GM18499 (cell line): ENCODE measurements around the gene DRD5.
"Not testable (repeated sequence)": the region's sequence is repeated elsewhere in the genome, so short reads cannot be mapped to it uniquely, and the experiment has no call there.

Experiments
- ATAC-seq: cut with Tn5 transposase; IDR thresholded peaks from one replicate; pipeline ENCODE4 v1.9.1; 2021; ENCODE audit warnings: moderate number of reproducible peaks; ENCODE audit not compliant: insufficient read depth, unreplicated experiment

The DRD5 gene

GRCh38 chr4:9781343-9782135 lies at the start of gene DRD5:
Gene DRD5 (plus strand): TSS chr4:9781634. CDS start chr4:9782030, 396 bp downstream.
- no peak for ATAC-seq

GRCh38 chr4:9732256-9732655 lies 49.2 kb upstream of the DRD5 start:
- ATAC-seq = not testable (repeated sequence)

- no peak for ATAC-seq
Observed at GRCh38 chr4:9735515-9735914, 45.9 kb upstream of the DRD5 start.

- ATAC-seq = not testable (repeated sequence)
Observed at GRCh38 chr4:9737280-9737679, 44.2 kb upstream of the DRD5 start.

- not testable (repeated sequence) for ATAC-seq
Observed at GRCh38 chr4:9743789-9744188, 37.6 kb upstream of the DRD5 start.

- ATAC-seq = no peak
Observed at GRCh38 chr4:9745782-9746181, 35.7 kb upstream of the DRD5 start.

GRCh38 chr4:9758641-9759317 lies 22.7 kb upstream of the DRD5 start:
- ATAC-seq = no peak

- no peak for ATAC-seq
Observed at GRCh38 chr4:9762823-9763475, 18.5 kb upstream of the DRD5 start.

GRCh38 chr4:9764155-9764696 lies 17.2 kb upstream of the DRD5 start:
- ATAC-seq = no peak

GRCh38 chr4:9765091-9765490 lies 16.3 kb upstream of the DRD5 start:
- ATAC-seq = no peak

GRCh38 chr4:9769321-9769720 lies 12.1 kb upstream of the DRD5 start:
- no peak for ATAC-seq

- ATAC-seq = no peak
Observed at GRCh38 chr4:9771034-9771433, 10.4 kb upstream of the DRD5 start.

GRCh38 chr4:9773471-9773870 lies 8.0 kb upstream of the DRD5 start:
- no peak for ATAC-seq

GRCh38 chr4:9782136-9782436 lies 652 bp downstream of the DRD5 start:
- ATAC-seq = no peak

GRCh38 chr4:9785891-9786290 lies 4.5 kb downstream of the DRD5 start:
- not testable (repeated sequence) for ATAC-seq

GRCh38 chr4:9792381-9792780 lies 10.9 kb downstream of the DRD5 start:
- ATAC-seq = no peak

- ATAC-seq = not testable (repeated sequence)
Observed at GRCh38 chr4:9796641-9797040, 15.2 kb downstream of the DRD5 start.

GRCh38 chr4:9800848-9801247 lies 19.4 kb downstream of the DRD5 start:
- ATAC-seq = no peak

GRCh38 chr4:9804918-9805317 lies 23.5 kb downstream of the DRD5 start:
- no peak for ATAC-seq

GRCh38 chr4:9808077-9808476 lies 26.6 kb downstream of the DRD5 start:
- ATAC-seq = no peak

- ATAC-seq = no peak
Observed at GRCh38 chr4:9811806-9812205, 30.4 kb downstream of the DRD5 start.
